Measurements from ENCODE around the gene C22orf23. TPM values are rescaled to one million over a fixed set of nuclear protein-coding genes. Genes with fewer than 3 reads are reported as not detected.

C22orf23 gene
- total RNA-seq, 2 experiments from 2014 or later = not detected

DNA sequence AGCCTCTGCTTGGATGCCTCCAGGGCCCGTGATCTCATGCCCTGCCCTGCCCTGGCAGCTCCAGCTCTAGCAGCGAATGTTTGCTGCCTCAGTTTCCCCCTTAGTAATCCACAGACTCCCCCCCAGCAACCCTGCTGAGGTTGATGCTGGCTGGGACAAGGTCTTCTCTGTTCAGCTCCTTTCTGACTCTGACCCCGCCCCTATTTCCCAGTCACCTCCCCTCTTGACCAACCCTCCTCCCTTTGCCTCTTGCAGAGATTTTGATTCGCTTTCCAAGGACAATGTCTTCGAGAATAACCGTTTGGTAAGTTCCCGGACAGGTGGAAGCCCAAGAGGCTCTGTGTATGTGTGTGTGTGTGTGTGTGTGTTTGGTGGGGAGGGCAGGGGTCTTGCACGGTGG is 41.7 kb downstream of the C22orf23 start:
- Histone ChIP-seq H3K4me3 (ENCODE audit: low read length) (no peak overlapping the region), H3K9me3 (ENCODE audit: control insufficient read depth in 1 of 2, insufficient read depth in 1 of 2, low read length in 2 of 2) (no peaks in the 10 kb centered on the region), H3K36me3 (ENCODE audit: insufficient read depth, low read length) (peaks cover 13% of the 10 kb centered on the region), H3K4me1 (ENCODE audit: insufficient read depth, low read length) (peaks cover 17% of the 10 kb centered on the region), H3K27me3 (ENCODE audit: control insufficient read depth in 1 of 2, insufficient read depth in 2 of 2, low read length in 2 of 2) (no peaks in the 10 kb centered on the region), H3K27ac (ENCODE audit: low read depth in 1 of 2, low read length in 2 of 2) (no peak overlapping the region)
- peaks cover 34% of the 10 kb centered on the region for H3K4me1 Mint-ChIP-seq (ENCODE audit: low read depth)
- peak overlapping the region; percentile 9 for H3K27ac Mint-ChIP-seq
- H3K36me3 Mint-ChIP-seq (ENCODE audit: low read depth) = peaks cover 20% of the 10 kb centered on the region
- intact Hi-C loops (cut with DNase I, micrococcal nuclease) = no loop called here
- no peak for ATAC-seq (ENCODE audit: poor library complexity)
- ChIA-PET POLR2A (no interaction called here), CTCF (interaction anchor here (1.1 kb wide), 1 partner anchor 22 kb away, joined by 3 read pairs; no protein-coding TSS in a partner anchor)
- no peaks in the 10 kb centered on the region for H3K27me3 Mint-ChIP-seq
- TF ChIP-seq, protein P1, sequence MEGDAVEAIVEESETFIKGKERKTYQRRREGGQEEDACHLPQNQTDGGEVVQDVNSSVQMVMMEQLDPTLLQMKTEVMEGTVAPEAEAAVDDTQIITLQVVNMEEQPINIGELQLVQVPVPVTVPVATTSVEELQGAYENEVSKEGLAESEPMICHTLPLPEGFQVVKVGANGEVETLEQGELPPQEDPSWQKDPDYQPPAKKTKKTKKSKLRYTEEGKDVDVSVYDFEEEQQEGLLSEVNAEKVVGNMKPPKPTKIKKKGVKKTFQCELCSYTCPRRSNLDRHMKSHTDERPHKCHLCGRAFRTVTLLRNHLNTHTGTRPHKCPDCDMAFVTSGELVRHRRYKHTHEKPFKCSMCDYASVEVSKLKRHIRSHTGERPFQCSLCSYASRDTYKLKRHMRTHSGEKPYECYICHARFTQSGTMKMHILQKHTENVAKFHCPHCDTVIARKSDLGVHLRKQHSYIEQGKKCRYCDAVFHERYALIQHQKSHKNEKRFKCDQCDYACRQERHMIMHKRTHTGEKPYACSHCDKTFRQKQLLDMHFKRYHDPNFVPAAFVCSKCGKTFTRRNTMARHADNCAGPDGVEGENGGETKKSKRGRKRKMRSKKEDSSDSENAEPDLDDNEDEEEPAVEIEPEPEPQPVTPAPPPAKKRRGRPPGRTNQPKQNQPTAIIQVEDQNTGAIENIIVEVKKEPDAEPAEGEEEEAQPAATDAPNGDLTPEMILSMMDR (IDR thresholded peaks at IDR 0.05) = no peak
- no peaks in the 10 kb centered on the region for H3K9me3 Mint-ChIP-seq
- peak in 1 of 14 experiments; percentile 6 for DNase-seq
- no peak overlapping the region for H3K4me3 Mint-ChIP-seq

DNA sequence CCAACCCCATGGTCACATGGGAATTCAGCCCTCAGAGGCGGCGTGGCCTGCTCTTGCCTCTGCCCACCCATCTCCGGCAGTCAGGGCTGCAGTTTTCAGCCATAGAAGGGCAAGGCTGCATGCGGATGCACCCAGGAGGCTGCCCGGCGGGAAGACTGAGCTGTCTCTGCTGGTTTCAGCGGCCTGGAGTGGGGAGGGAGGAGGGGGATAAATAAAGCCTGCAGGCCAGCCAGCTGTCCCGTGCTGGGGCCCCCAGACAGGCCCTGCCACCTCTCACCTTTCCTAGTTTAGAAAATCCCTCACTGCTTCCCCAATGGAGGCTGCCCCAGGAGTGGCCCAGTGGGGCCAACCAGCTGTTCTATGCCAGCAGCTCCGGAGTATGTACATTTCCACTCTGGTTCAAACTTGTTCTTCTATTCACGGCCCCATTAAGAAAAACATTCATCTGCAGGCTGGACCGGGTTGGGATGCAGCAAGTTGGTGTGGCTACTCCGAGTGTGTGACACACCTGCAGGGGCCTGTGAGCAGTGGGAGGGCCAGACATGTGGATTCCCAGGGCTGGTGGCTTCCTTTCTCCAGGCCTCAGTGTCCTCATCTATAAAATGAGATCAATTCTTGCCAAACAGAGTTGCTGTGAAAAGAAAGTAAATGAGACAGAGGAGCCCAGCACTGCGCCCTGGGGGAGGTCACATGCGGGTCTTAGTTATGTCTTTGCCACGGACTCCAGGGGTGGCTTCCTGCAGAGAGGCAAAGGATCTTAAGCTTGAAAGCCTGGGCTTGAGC is 42.3 kb downstream of the C22orf23 start:
- TF ChIP-seq, protein P1 (IDR thresholded peaks at IDR 0.05) = no peak
- no peaks in the 10 kb centered on the region for H3K9me3 ChIP-seq (ENCODE audit: control insufficient read depth in 1 of 2, insufficient read depth in 1 of 2, low read length in 2 of 2)
- intact Hi-C loops (cut with DNase I, micrococcal nuclease) = no loop called here
- H3K36me3 ChIP-seq (ENCODE audit: insufficient read depth, low read length) = peaks cover 7% of the 10 kb centered on the region
- Mint-ChIP-seq H3K27ac (peak overlapping the region; percentile 9), H3K4me3 (no peak overlapping the region), H3K27me3 (no peaks in the 10 kb centered on the region), H3K36me3 (ENCODE audit: low read depth) (peaks cover 16% of the 10 kb centered on the region), H3K9me3 (no peaks in the 10 kb centered on the region), H3K4me1 (ENCODE audit: low read depth) (peaks cover 35% of the 10 kb centered on the region)
- no peak for ATAC-seq (ENCODE audit: poor library complexity)
- H3K4me3 ChIP-seq (ENCODE audit: low read length) = no peak overlapping the region
- no peaks in the 10 kb centered on the region for H3K27me3 ChIP-seq (ENCODE audit: control insufficient read depth in 1 of 2, insufficient read depth in 2 of 2, low read length in 2 of 2)
- POLR2A ChIA-PET = no interaction called here
- CTCF ChIA-PET = interaction anchor here (1.0 to 1.1 kb wide), 2 partner anchors 23 to 54 kb away, joined by 3 read pairs; no protein-coding TSS in a partner anchor
- DNase-seq = peak in 1 of 14 experiments; percentile 4
- H3K4me1 ChIP-seq (ENCODE audit: insufficient read depth, low read length) = peaks cover 18% of the 10 kb centered on the region
- H3K27ac ChIP-seq (ENCODE audit: low read depth in 1 of 2, low read length in 2 of 2) = no peak overlapping the region

DNA sequence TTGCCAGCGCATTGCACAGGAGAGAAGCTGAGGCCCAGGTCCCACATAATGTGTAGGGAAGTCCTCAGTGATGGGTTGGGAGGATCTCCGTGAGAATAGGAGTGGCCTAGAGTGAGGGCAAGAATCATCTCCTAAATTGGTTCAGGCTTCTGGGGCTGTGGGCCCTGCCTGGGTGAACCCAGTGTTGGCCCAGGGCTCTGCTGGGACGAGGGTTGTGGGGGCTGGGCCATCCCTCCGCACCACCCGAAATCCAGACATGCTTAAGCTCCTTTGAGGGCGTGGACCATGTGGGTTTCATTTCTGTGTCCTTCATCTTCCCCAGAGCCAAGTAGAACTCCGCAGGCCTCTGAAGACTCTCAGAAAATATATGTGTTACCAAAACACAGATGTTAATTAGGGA is 43.6 kb downstream of the C22orf23 start:
- CTCF ChIA-PET = no interaction called here
- no peaks in the 10 kb centered on the region for H3K9me3 Mint-ChIP-seq
- H3K36me3 Mint-ChIP-seq (ENCODE audit: low read depth) = peaks cover 11% of the 10 kb centered on the region
- intact Hi-C loops (cut with DNase I, micrococcal nuclease) = loop anchor here in 1 of 2 experiments (5.0 kb wide), 1 partner anchor 43 kb away; the partner anchor contains the start of genes C22orf23 and POLR2F
- no peak overlapping the region for H3K4me3 Mint-ChIP-seq
- peaks cover 24% of the 10 kb centered on the region for H3K4me1 ChIP-seq (ENCODE audit: insufficient read depth, low read length)
- peaks cover 4% of the 10 kb centered on the region for H3K36me3 ChIP-seq (ENCODE audit: insufficient read depth, low read length)
- no peaks in the 10 kb centered on the region for H3K9me3 ChIP-seq (ENCODE audit: control insufficient read depth in 1 of 2, insufficient read depth in 1 of 2, low read length in 2 of 2)
- DNase-seq (no peak), ATAC-seq (ENCODE audit: poor library complexity) (no peak)
- no peaks in the 10 kb centered on the region for H3K27me3 Mint-ChIP-seq
- no peak overlapping the region for H3K4me3 ChIP-seq (ENCODE audit: low read length)
- TF ChIP-seq, protein P1 (IDR thresholded peaks at IDR 0.05) = no peak
- H3K27ac ChIP-seq (ENCODE audit: low read depth in 1 of 2, low read length in 2 of 2) = no peak overlapping the region
- H3K4me1 Mint-ChIP-seq (ENCODE audit: low read depth) = peaks cover 42% of the 10 kb centered on the region
- peak overlapping the region; percentile 5 for H3K27ac Mint-ChIP-seq
- no peaks in the 10 kb centered on the region for H3K27me3 ChIP-seq (ENCODE audit: control insufficient read depth in 1 of 2, insufficient read depth in 2 of 2, low read length in 2 of 2)
- POLR2A ChIA-PET = no interaction called here
